GM18517 (cell line): Measurements from ENCODE around the gene KCTD17.

Source experiments
- ATAC-seq: cut with Tn5 transposase; IDR thresholded peaks from one replicate; pipeline ENCODE4 v1.9.1; 2021; ENCODE audit warnings: mild to moderate bottlenecking, moderate library complexity; ENCODE audit not compliant: unreplicated experiment

Gene KCTD17

DNA sequence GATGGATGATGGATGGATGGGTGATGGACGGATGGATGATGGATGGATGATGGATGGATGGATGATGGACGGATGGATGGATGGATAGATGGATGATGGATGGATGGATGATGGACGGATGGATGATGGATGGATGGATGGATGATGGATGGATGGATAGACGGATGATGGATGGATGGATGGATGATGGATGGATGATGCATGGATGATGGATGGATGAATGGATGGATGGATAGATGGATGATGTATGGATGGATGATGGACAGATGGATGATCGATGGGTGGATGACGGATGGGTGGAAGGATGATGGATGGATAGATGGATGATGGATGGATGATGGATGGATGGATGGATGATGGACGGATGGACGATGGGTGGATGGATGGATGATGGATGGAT, 21.1 kb downstream of the KCTD17 start:
- no peak for ATAC-seq

DNA sequence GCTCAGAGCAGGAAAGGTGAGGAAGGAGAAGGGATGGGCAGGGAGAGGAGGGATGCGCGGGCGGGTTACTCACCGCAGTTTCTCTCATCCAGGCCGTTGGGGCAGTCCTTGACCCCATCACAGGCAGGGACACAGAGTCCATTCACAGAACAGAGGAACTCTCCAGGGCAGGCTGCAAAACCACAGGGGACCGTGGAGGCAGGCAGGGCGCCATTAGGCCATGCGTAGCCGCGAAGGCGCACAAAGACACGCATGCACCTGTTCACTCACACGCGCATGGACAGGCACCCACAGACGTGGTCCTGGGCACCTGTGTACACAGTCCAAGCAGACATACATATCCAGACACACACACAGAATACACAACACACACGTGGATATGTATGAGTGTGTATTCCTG, 23.0 kb downstream of the KCTD17 start:
- no peak for ATAC-seq

DNA sequence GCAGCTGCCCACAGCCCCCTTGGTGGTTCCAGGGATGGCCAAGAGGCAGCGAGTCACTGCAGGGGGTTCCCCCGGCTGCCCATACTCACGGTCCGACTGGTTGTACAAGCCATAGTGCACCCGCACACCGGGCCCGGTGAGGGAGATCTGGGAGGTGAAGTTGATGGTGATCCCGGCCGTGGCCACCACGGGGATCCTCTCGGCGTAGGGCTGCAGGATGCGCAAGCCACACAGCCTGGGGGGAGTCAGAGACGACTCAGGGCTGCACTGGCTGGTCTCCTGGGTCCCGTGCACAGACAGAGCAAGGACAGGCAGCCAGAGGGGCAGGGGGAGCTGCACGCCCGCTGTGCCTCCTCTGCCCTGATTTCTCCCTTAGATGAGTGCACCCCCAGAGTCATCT, 23.5 kb downstream of the KCTD17 start:
- ATAC-seq = no peak

DNA sequence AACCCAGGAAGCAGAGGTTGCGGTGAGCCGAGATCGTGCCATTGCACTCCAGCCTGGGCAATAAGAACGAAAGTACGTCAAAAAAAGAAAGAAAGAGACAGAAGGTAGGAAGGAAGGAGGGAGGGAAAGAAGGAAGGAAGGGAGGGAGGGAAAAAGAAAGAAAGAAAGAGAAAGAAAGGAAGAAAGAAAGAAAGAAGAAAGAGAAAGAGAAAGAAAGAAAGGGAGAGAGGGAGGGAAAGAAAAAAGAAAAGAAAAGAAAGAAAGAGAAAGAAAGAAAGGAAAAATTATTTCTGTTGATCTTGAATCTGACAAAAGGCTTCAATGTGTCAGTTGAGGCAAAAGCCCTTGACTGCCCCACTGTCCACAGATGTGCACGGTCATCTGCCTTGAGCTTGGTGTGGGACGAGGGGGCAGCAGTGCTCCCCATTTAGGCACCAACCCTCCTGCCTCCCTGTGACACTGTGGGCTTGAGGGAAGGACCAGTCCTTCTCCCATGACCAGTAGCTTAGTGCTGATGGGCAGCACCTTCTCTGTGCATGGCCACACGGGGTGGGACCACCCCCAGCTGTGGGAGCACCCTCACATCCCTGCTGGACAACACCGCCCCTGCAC, 24.4 kb downstream of the KCTD17 start:
- ATAC-seq = no peak

GRCh38 chr22:37077802-37078448, 26.4 kb downstream of the KCTD17 start:
- no peak for ATAC-seq

DNA sequence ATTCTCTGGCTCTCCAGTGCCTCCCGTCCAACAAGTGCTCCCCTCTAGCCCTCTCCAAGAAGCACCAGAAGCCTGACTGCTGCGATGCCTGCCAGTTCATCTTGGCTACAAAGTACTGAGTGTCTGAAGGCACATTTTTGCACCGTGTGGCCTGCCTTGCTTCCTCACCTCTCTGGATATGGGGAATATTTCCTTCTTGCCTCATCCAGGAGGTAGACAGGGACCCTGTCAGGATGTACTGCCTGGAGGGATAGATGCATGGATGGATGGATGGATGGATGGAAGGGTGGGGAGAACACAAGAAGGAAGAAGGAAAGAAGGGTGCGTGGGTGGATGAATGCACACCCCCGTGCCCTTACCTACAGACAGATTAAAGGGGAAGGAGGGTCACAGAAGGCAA, 27.6 kb downstream of the KCTD17 start:
- no peak for ATAC-seq

DNA sequence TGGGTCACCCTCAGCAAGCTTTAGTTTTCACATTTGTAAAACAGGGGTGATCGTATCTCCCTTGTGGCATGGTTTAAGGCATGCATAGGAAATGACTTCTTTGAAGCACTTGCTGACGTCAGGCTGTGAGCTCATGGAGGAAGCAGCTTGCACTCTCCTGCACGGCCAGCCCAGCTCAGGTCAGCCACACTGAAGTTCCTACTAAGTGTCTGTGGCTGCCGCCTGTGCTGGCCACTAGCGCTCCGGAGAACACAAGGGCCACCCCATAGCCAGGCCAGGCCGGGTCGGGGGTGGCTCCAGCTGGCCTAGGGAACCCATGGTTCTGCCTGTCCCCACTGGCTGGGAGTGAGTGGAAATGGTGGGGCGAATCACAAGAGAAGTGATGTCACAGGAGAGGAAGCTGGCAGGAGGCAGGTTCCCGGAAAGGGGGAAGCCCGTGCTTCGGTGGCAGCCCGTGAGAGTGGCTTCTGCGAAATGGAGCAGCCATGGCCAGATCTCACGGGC, 28.2 kb downstream of the KCTD17 start:
- ATAC-seq = no peak

- no peak for ATAC-seq
Observed at GRCh38 chr22:37080438-37080837, 28.9 kb downstream of the KCTD17 start.

GRCh38 chr22:37080838-37081237, 29.3 kb downstream of the KCTD17 start:
- ATAC-seq = no peak

DNA sequence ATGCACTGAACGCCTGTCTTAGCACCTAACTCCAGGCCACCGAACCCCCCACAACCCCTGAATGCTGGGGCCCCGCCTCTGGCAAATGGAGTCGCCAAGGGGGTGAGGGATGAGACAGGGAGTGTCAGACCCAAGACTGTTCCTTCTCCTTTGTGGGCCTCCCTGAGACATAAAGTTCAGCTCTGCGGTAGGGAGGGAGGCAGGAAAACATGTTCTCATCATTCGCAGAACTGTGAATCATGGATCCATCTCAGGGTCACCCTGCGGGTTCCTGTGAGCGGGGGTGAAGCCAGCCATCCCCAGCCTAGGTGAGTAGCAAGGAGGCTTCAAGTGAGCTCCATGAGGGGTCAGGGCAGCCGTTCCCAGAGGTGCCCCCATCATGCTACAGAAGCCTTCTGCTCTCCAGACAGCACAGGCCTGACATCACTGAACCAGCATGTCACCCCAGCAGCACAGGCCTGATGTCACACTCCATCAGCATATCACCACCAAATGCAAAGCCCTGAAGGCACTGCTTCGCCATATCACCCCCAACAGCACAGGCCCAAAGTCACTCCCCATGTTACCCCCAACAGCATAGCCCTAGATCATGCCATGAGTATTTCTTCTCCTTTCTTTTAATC, 30.8 kb downstream of the KCTD17 start:
- no peak for ATAC-seq

DNA sequence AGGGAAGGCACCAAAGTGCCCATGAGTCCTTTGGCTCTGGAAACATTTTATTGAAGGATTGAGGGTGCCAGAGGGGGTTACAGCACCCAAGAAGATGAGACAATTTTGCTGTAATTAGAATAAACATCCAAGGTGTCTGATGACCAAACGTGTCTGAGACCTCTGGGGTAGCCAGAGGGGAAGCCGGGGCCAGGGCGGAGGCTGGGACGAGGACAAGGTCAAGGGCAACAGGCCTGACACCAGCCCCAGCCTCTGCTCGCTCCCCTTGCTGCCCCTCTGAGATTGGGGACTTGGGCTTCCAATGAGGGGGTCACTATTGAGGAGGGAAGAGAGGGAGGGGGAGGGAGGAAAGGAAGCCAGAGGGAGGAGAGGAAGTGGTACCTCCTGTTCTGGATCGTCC, 32.4 kb downstream of the KCTD17 start:
- ATAC-seq = no peak

GRCh38 chr22:37084385-37084784, 32.8 kb downstream of the KCTD17 start:
- no peak for ATAC-seq

DNA sequence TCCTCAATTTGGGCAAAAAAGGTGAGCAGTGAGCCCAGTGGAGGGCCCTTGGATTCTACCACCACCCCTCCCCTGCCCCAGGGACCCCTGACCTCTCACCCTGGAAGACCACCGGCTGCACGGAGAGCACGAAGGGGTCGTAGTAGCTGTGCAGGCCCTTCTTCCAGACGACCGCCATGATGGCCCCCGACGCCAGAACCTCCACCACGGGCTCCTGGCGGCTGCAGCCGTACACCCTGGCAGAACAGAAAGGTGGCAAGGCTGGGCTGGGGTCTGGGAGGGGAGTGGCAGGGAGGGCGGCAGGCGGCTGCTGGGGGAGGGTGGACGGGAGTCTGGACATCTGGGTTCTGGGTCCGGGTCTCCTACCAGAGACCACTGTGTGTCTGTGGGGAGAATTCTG, 34.6 kb downstream of the KCTD17 start:
- no peak for ATAC-seq

GRCh38 chr22:37088108-37088605, 36.6 kb downstream of the KCTD17 start:
- no peak for ATAC-seq

- ATAC-seq = no peak
Observed at GRCh38 chr22:37088750-37089408, 37.3 kb downstream of the KCTD17 start.

DNA sequence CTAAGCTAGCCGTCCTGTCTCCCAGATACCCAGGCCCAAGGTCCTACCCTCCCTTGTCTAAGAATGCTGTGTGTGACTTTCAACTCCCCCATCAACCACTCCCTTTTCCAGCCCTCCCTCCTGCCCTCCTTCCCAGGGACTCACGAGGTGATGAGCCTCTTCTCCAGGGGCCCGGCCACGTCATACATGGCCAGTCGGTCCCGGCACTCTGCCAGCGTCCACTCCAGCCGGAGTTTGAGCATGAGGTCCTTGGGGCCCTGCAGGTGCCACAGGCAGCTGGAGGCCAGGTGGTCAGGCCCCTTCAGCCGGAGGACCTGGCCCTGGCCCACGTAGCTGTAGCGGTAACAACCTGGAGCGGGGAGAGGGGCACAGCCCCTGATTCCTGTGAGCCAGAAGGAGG, 37.9 kb downstream of the KCTD17 start:
- no peak for ATAC-seq

DNA sequence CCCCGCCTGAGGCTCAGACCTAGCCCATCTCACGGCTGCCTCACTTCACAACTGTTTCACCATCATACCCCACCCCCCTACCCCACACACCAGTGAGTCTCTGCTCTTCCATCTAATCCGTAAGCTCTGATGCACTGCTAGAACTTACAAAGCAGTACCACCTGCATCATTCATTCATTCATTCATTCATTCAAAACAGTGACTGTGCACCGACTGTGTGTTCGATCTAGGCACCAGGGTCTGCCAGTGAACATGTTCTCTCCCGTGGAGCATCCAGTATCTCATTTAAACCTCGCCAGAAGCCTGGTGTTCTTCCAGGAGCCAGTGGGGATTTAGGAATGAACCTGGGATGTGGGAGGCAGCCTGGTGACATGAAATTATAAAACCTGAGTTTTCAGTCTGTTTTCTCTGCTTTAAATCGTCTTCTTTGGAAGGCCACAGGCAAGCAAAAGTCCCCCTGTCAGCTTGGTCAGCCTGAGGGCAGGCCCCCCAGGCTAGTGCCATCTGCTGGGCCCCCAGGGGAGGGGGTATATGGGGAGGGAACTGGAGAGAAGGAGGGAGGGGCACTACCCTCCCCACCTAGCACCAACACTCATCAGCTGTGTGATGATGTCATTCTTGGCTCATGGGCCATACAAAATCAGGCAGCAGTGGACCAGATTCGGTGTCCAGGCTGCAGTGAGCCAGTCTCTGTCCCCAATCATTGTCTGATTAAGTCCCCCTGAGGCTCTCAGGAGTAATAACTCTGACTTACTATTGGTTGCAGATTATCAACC, 39.6 kb downstream of the KCTD17 start:
- ATAC-seq = no peak

DNA sequence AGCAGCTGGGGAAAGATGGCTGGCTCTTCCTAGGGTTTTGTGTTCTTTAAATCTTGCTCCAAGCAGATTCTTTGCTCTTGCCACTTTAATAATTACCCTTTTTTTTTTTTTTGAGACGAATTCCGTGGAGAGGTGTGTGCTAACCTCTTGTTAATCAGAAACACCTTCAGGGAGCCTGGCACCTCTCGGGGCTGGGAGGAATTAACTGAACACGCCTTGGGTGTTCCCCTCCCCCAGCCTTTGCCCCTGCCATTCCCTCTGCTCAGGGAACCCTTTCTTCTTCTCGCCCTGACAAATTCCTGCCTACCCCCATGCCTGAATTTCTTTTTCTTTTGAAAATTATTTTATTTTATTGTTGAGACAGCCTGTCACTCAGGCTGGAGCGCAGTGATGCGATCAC, 40.5 kb downstream of the KCTD17 start:
- no peak for ATAC-seq

GRCh38 chr22:37092997-37093396, 41.5 kb downstream of the KCTD17 start:
- ATAC-seq = no peak

DNA sequence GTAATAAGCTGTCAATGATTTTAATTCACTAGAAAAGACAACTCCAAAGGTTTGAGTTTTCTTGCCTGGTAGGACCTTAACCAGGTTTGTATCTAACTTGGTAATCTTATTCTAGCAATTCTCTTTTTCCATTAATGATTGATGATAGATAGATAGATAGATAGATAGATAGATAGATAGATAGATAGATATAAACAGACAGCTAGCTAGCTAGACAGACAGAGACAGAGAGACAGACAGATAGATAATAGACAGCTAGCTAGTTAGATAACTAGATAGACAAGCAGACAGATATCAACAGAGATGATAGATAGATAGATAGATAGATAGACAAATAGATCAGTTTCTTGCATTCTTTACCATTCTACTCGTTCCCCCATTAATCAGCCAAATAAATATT, 42.7 kb downstream of the KCTD17 start:
- no peak for ATAC-seq

DNA sequence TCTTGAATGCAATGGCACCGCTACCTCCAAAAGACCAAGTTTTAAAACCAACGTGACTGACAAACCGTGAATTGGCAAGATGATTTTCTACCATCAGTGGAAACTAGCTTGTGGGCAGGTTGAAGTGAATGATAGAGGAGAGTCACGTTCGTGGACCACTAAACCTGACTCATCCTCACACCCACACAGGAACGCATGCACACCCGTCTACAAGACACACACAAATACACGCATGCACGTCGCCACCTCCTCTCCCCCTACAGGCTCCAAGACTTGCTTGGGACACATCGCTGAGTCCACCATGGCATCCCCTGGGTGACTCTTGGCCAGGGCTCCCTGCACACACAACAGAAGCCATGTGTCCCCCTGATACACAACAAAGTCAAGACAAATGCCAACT, 43.6 kb downstream of the KCTD17 start:
- no peak for ATAC-seq
